Muscle layer of colon (tissue), 2 donors: Measurements from ENCODE around the gene PCDHB3.
"Not testable (repeated sequence)": the region's sequence is repeated elsewhere in the genome, so short reads cannot be mapped to it uniquely, and the experiment has no call there.

Experiments
- H3K27ac ChIP-seq: one replicate; pipeline ENCODE4 v1.7.0; 2013; ENCODE audit warnings: low read depth, mild to moderate bottlenecking, low read length, moderate library complexity
- H3K27me3 ChIP-seq, 2 donors: one replicate each; pipeline ENCODE4 v1.7.0; 2013; ENCODE audit warnings: low read length in 2 of 2, mild to moderate bottlenecking in 2 of 2; ENCODE audit not compliant: insufficient read depth in 2 of 2, control insufficient read depth in 1 of 2
- H3K36me3 ChIP-seq: one replicate; pipeline ENCODE4 v1.7.0; 2013; ENCODE audit warnings: mild to moderate bottlenecking, low read length; ENCODE audit not compliant: insufficient read depth
- H3K4me1 ChIP-seq: one replicate; pipeline ENCODE4 v1.7.0; 2013; ENCODE audit warnings: mild to moderate bottlenecking, low read length; ENCODE audit not compliant: insufficient read depth
- H3K4me3 ChIP-seq, 2 donors: one replicate each; pipeline ENCODE4 v1.7.0; 2013; ENCODE audit warnings: low read length in 2 of 2, low read depth in 1 of 2, mild to moderate bottlenecking in 1 of 2, moderate library complexity in 1 of 2
- H3K9ac ChIP-seq: one replicate; pipeline ENCODE4 v1.7.0; 2013; ENCODE audit warnings: low read length
- H3K9me3 ChIP-seq: one replicate; pipeline ENCODE4 v1.7.0; 2013; ENCODE audit warnings: mild to moderate bottlenecking, low read length
- donor health status: abdominal sarcoma.
- donor health status: Adenocarcinoma of cecum.

The PCDHB3 gene

DNA sequence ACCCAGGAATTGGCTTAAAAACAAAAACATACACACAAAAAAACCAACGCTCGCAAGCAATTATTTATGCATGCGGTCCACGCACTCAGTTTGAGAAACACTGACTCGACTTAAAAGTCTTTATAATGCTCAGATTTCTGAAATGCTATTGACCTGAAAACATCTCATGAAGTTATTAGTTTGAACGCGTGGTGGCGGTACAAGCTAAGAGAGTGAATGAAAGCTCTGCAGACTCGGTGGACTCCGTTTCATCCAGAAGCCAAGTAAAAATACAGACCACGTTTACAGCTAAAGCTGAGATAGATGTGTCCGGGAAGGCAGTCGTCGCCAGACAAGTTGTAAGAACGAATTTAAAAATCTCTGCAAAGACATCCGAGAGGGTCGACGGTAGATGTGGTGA is 49.5 kb downstream of the PCDHB3 start, which contains the start of gene PCDHB6:
PCDHB6 (plus strand) TSS at position 246 of the 400 bp plus-strand sequence. CDS start 201 bp downstream, outside the sequence.
- Histone ChIP-seq H3K9ac (no peak within 1 kb of the TSS), H3K36me3 (no peaks in the 10 kb centered on the region), H3K4me3 (peak within 1 kb of the TSS in 1 of 2 donors; percentile 52), H3K4me1 (no peaks in the 10 kb centered on the region), H3K27ac (no peak within 1 kb of the TSS), H3K27me3 (no peaks in the 10 kb centered on the region), H3K9me3 (peaks cover 32% of the 10 kb centered on the region)

- H3K4me1 ChIP-seq = no peaks in the 10 kb centered on the region
- H3K27me3 ChIP-seq = no peaks in the 10 kb centered on the region
- H3K4me3 ChIP-seq = peak overlapping the region in 1 of 2 donors; percentile 52
- peaks cover 26% of the 10 kb centered on the region for H3K9me3 ChIP-seq
- no peak overlapping the region for H3K27ac ChIP-seq
- no peak overlapping the region for H3K9ac ChIP-seq
- no peaks in the 10 kb centered on the region for H3K36me3 ChIP-seq
Observed at GRCh38 chr5:141150224-141150992, 50.1 kb downstream of the PCDHB3 start.

DNA sequence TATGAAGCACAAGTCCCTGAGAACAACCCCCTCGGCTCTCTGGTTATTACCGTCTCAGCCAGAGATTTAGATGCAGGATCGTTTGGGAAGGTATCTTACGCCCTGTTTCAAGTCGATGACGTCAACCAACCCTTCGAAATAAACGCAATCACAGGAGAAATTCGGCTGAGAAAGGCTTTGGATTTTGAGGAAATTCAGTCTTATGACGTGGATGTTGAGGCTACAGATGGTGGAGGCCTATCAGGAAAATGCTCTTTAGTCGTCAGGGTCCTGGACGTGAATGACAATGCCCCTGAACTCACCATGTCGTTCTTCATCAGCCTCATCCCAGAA is 50.7 kb downstream of the PCDHB3 start:
- no peak overlapping the region for H3K9ac ChIP-seq
- no peak overlapping the region for H3K27ac ChIP-seq
- peaks cover 26% of the 10 kb centered on the region for H3K9me3 ChIP-seq
- no peaks in the 10 kb centered on the region for H3K36me3 ChIP-seq
- peak overlapping the region in 1 of 2 donors; percentile 23 for H3K4me3 ChIP-seq
- no peaks in the 10 kb centered on the region for H3K4me1 ChIP-seq
- no peaks in the 10 kb centered on the region for H3K27me3 ChIP-seq

- peaks cover 28% of the 10 kb centered on the region for H3K9me3 ChIP-seq
- not testable (repeated sequence) for H3K4me3 ChIP-seq, H3K36me3 ChIP-seq, H3K27me3 ChIP-seq, H3K4me1 ChIP-seq, H3K27ac ChIP-seq, H3K9ac ChIP-seq
Observed at GRCh38 chr5:141151632-141152031, 51.4 kb downstream of the PCDHB3 start.

DNA sequence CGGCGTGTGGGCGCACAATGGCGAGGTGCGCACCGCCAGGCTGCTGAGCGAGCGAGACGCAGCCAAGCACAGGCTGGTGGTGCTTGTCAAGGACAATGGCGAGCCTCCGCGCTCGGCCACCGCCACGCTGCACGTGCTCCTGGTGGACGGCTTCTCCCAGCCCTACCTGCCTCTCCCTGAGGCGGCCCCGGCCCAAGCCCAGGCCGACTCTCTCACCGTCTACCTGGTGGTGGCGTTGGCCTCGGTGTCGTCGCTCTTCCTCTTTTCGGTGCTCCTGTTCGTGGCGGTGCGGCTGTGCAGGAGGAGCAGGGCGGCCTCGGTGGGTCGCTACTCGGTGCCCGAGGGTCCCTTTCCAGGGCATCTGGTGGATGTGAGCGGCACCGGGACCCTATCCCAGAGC is 51.8 kb downstream of the PCDHB3 start:
- not testable (repeated sequence) for H3K27ac ChIP-seq, H3K27me3 ChIP-seq, H3K4me1 ChIP-seq, H3K9ac ChIP-seq, H3K4me3 ChIP-seq, H3K36me3 ChIP-seq
- H3K9me3 ChIP-seq = peaks cover 32% of the 10 kb centered on the region
